Measurements from ENCODE around the gene HOXC9.

The HOXC9 gene

GRCh38 chr12:54000116-54001114 lies at the start of gene HOXC9:
HOXC9 (plus strand) TSS chr12:54000161; CDS start chr12:54000189, 28 bp downstream.
- H3K9ac ChIP-seq (ENCODE audit: low read depth in 1 of 2, low read length in 2 of 2), result no peak within 1 kb of the TSS
- no peak within 1 kb of the TSS for H3K27ac ChIP-seq (ENCODE audit: low read depth in 2 of 2, low read length in 2 of 2)

GRCh38 chr12:53950437-53950773 lies 49.6 kb upstream of the HOXC9 start:
- H3K27ac ChIP-seq (ENCODE audit: low read depth in 2 of 2, low read length in 2 of 2), result no peak overlapping the region
- peaks cover 82 to 88% of the 10 kb centered on the region in 2 donors for H3K27me3 ChIP-seq (ENCODE audit: control insufficient read depth in 2 of 2, insufficient read depth in 2 of 2, low read length in 2 of 2)
- no peak overlapping the region for H3K4me3 ChIP-seq (ENCODE audit: low read length in 2 of 2)
- no peaks in the 10 kb centered on the region for H3K4me1 ChIP-seq (ENCODE audit: control insufficient read depth in 2 of 2, insufficient read depth in 2 of 2, low read length in 2 of 2)
- no peak overlapping the region for H3K9ac ChIP-seq (ENCODE audit: low read depth in 1 of 2, low read length in 2 of 2)
- no peaks in the 10 kb centered on the region for H3K36me3 ChIP-seq (ENCODE audit: control insufficient read depth in 2 of 2, insufficient read depth in 2 of 2, low read length in 2 of 2)
- H3K9me3 ChIP-seq (ENCODE audit: control insufficient read depth in 2 of 2, low read length in 2 of 2), result no peaks in the 10 kb centered on the region

More at GRCh38 chr12:54000116-54001114, at the start of gene HOXC9:
- Histone ChIP-seq H3K4me3 (ENCODE audit: low read length in 2 of 2) (no peak within 1 kb of the TSS), H3K4me1 (ENCODE audit: control insufficient read depth in 2 of 2, insufficient read depth in 2 of 2, low read length in 2 of 2) (peaks cover 7 to 11% of the 10 kb centered on the region in 2 donors), H3K36me3 (ENCODE audit: control insufficient read depth in 2 of 2, insufficient read depth in 2 of 2, low read length in 2 of 2) (no peaks in the 10 kb centered on the region), H3K27me3 (ENCODE audit: control insufficient read depth in 2 of 2, insufficient read depth in 2 of 2, low read length in 2 of 2) (peaks cover 82 to 91% of the 10 kb centered on the region in 2 donors), H3K9me3 (ENCODE audit: control insufficient read depth in 2 of 2, low read length in 2 of 2) (no peaks in the 10 kb centered on the region)

GRCh38 chr12:53950789-53951576 lies 49.0 kb upstream of the HOXC9 start:
- Histone ChIP-seq H3K27me3 (ENCODE audit: control insufficient read depth in 2 of 2, insufficient read depth in 2 of 2, low read length in 2 of 2) (peaks cover 82 to 88% of the 10 kb centered on the region in 2 donors), H3K4me1 (ENCODE audit: control insufficient read depth in 2 of 2, insufficient read depth in 2 of 2, low read length in 2 of 2) (no peaks in the 10 kb centered on the region), H3K36me3 (ENCODE audit: control insufficient read depth in 2 of 2, insufficient read depth in 2 of 2, low read length in 2 of 2) (no peaks in the 10 kb centered on the region), H3K9ac (ENCODE audit: low read depth in 1 of 2, low read length in 2 of 2) (no peak overlapping the region), H3K9me3 (ENCODE audit: control insufficient read depth in 2 of 2, low read length in 2 of 2) (no peaks in the 10 kb centered on the region), H3K27ac (ENCODE audit: low read depth in 2 of 2, low read length in 2 of 2) (no peak overlapping the region), H3K4me3 (ENCODE audit: low read length in 2 of 2) (no peak overlapping the region)

- Histone ChIP-seq H3K9ac (ENCODE audit: low read depth in 1 of 2, low read length in 2 of 2) (no peak overlapping the region), H3K4me3 (ENCODE audit: low read length in 2 of 2) (no peak overlapping the region), H3K9me3 (ENCODE audit: control insufficient read depth in 2 of 2, low read length in 2 of 2) (no peaks in the 10 kb centered on the region), H3K36me3 (ENCODE audit: control insufficient read depth in 2 of 2, insufficient read depth in 2 of 2, low read length in 2 of 2) (no peaks in the 10 kb centered on the region), H3K27me3 (ENCODE audit: control insufficient read depth in 2 of 2, insufficient read depth in 2 of 2, low read length in 2 of 2) (peaks cover 82 to 87% of the 10 kb centered on the region in 2 donors), H3K27ac (ENCODE audit: low read depth in 2 of 2, low read length in 2 of 2) (no peak overlapping the region), H3K4me1 (ENCODE audit: control insufficient read depth in 2 of 2, insufficient read depth in 2 of 2, low read length in 2 of 2) (no peaks in the 10 kb centered on the region)
Measured at GRCh38 chr12:53951577-53952334, 48.2 kb upstream of the HOXC9 start.

GRCh38 chr12:53952335-53952694 lies 47.6 kb upstream of the HOXC9 start:
- Histone ChIP-seq H3K4me1 (ENCODE audit: control insufficient read depth in 2 of 2, insufficient read depth in 2 of 2, low read length in 2 of 2) (no peaks in the 10 kb centered on the region), H3K4me3 (ENCODE audit: low read length in 2 of 2) (no peak overlapping the region), H3K9ac (ENCODE audit: low read depth in 1 of 2, low read length in 2 of 2) (no peak overlapping the region), H3K36me3 (ENCODE audit: control insufficient read depth in 2 of 2, insufficient read depth in 2 of 2, low read length in 2 of 2) (no peaks in the 10 kb centered on the region), H3K27me3 (ENCODE audit: control insufficient read depth in 2 of 2, insufficient read depth in 2 of 2, low read length in 2 of 2) (peaks cover 84 to 87% of the 10 kb centered on the region in 2 donors), H3K27ac (ENCODE audit: low read depth in 2 of 2, low read length in 2 of 2) (no peak overlapping the region), H3K9me3 (ENCODE audit: control insufficient read depth in 2 of 2, low read length in 2 of 2) (no peaks in the 10 kb centered on the region)

GRCh38 chr12:53952871-53953734 lies 46.9 kb upstream of the HOXC9 start:
- Histone ChIP-seq H3K4me3 (ENCODE audit: low read length in 2 of 2) (no peak overlapping the region), H3K9me3 (ENCODE audit: control insufficient read depth in 2 of 2, low read length in 2 of 2) (no peaks in the 10 kb centered on the region), H3K27ac (ENCODE audit: low read depth in 2 of 2, low read length in 2 of 2) (no peak overlapping the region), H3K27me3 (ENCODE audit: control insufficient read depth in 2 of 2, insufficient read depth in 2 of 2, low read length in 2 of 2) (peaks cover 87 to 89% of the 10 kb centered on the region in 2 donors), H3K9ac (ENCODE audit: low read depth in 1 of 2, low read length in 2 of 2) (no peak overlapping the region), H3K4me1 (ENCODE audit: control insufficient read depth in 2 of 2, insufficient read depth in 2 of 2, low read length in 2 of 2) (no peaks in the 10 kb centered on the region), H3K36me3 (ENCODE audit: control insufficient read depth in 2 of 2, insufficient read depth in 2 of 2, low read length in 2 of 2) (no peaks in the 10 kb centered on the region)

GRCh38 chr12:53953831-53954693 lies 45.9 kb upstream of the HOXC9 start:
- Histone ChIP-seq H3K27me3 (ENCODE audit: control insufficient read depth in 2 of 2, insufficient read depth in 2 of 2, low read length in 2 of 2) (peaks cover 86 to 89% of the 10 kb centered on the region in 2 donors), H3K4me3 (ENCODE audit: low read length in 2 of 2) (no peak overlapping the region), H3K36me3 (ENCODE audit: control insufficient read depth in 2 of 2, insufficient read depth in 2 of 2, low read length in 2 of 2) (no peaks in the 10 kb centered on the region), H3K9me3 (ENCODE audit: control insufficient read depth in 2 of 2, low read length in 2 of 2) (no peaks in the 10 kb centered on the region), H3K4me1 (ENCODE audit: control insufficient read depth in 2 of 2, insufficient read depth in 2 of 2, low read length in 2 of 2) (no peaks in the 10 kb centered on the region), H3K9ac (ENCODE audit: low read depth in 1 of 2, low read length in 2 of 2) (no peak overlapping the region), H3K27ac (ENCODE audit: low read depth in 2 of 2, low read length in 2 of 2) (no peak overlapping the region)

GRCh38 chr12:53954694-53955035 lies 45.3 kb upstream of the HOXC9 start, which contains the start of gene HOXC12:
HOXC12 (plus strand) TSS chr12:53954903; CDS start chr12:53954930, 27 bp downstream.
- H3K27me3 ChIP-seq (ENCODE audit: control insufficient read depth in 2 of 2, insufficient read depth in 2 of 2, low read length in 2 of 2), result peaks cover 86 to 90% of the 10 kb centered on the region in 2 donors

More at GRCh38 chr12:53954694-53955035, 45.3 kb upstream of the HOXC9 start, which contains the start of gene HOXC12:
- Histone ChIP-seq H3K4me3 (ENCODE audit: low read length in 2 of 2) (no peak within 1 kb of the TSS), H3K9me3 (ENCODE audit: control insufficient read depth in 2 of 2, low read length in 2 of 2) (no peaks in the 10 kb centered on the region), H3K36me3 (ENCODE audit: control insufficient read depth in 2 of 2, insufficient read depth in 2 of 2, low read length in 2 of 2) (no peaks in the 10 kb centered on the region), H3K27ac (ENCODE audit: low read depth in 2 of 2, low read length in 2 of 2) (no peak within 1 kb of the TSS), H3K9ac (ENCODE audit: low read depth in 1 of 2, low read length in 2 of 2) (no peak within 1 kb of the TSS), H3K4me1 (ENCODE audit: control insufficient read depth in 2 of 2, insufficient read depth in 2 of 2, low read length in 2 of 2) (no peaks in the 10 kb centered on the region)
